CD4-positive, alpha-beta T cell treated with Interferon alpha-2 for 1 hour (primary cell): Measurements from ENCODE around the gene TUBB4A.

Source experiments
- DNase-seq, 2 donors: peaks; one replicate each; pipeline ENCODE4 v3.0.0-alpha.2; 2020 to 2022

The TUBB4A gene

DNA sequence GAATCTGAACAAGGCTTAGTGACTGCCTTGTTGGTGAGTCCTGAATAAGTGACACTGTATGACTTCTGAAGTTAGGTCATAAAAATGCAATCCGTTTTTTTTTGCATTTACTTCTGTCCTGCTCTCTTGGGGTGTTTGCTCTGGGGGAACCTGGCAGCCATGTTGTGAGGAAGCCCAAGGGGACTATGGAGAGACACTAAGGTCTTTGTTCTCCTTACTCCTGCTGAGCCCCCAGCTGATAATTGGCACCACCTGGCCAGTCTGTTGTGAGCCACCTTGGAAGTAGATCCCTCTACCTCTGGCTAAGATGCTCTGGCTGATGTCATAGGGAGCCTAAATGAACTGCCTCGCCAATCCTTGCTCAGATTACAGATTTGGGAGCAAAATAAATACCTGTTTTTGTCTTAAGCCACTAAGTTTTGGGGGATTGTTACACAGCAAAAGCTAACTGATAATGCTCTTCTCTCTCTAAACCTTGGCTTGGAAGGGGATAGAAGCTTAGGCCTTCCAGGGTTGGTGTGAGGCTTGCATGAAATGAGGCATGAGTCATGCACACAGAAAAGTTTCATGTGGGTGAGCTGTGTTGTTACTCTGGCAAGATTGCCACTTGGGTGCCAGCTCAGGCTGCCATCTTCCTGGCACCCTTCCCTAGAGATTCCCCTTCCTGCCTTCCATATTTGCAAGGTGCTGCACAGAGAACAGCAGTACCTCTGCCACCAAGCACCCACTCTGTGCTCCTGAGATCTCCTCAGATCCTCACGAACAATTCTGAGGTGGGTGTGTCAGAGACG is 10.1 kb downstream of the TUBB4A start:
- DNase-seq, result no peak

DNA sequence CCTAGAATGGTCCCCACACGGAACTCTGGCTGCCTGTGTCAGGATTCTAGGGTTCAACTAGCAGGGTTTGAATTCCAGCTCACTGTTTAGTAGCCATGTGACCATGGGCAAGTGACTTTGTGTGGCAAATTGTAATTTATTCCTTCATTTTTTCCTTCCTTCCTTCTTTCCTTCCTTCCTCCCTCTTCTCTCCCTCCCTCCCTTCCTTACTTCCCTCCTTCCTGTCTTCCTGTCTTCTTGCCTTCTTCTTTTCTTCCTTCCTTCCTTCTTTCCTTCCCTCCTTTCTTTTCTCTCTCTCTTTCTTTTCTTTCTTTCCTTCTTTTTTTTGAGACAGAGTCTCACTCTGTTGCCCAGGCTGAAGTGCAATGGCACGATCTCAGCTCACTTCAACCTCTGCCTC is 12.0 kb downstream of the TUBB4A start:
- DNase-seq, result no peak

- DNase-seq, result peak in 1 of 2 donors; percentile 41
Measured at GRCh38 chr19:6489278-6490061, 12.6 kb downstream of the TUBB4A start.

DNA sequence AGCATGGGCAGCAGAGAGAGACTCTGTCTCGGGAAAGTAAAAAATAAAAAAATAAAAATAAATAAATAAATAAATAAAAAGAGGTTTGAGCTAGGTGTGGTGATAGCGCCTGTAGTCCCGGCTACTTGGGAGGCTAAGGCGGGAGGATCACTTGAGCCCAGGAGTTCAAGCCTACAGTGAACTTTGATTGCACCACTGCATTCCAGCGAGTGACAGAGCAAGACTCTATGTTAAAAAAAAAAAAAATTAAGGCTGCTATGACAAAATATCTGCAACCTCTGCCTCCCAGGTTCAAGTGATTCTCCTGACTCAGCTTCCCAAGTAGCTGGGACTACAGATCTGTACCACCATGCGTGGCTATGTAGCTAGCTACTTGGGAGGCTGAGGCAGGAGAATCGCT is 17.3 kb downstream of the TUBB4A start:
- DNase-seq, result no peak

DNA sequence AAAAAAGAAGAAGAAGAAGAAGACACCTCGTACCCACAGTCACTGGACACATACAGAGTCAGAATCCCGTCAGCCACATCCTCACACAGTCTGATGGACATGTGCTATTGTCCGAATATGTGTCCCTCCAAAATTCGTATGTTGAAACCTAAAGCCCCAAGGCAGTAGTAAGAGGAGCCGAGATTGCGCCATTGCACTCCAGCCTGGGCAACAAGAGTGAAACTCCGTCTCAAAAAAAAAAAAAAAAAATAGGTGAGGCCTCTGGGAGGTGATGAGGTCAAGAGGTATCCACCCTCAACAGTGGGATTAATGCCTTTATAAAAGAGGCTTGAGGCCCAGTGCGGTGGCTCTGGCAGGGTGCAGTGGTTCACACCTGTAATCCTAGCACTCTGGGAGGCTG is 17.9 kb downstream of the TUBB4A start:
- no peak for DNase-seq

DNA sequence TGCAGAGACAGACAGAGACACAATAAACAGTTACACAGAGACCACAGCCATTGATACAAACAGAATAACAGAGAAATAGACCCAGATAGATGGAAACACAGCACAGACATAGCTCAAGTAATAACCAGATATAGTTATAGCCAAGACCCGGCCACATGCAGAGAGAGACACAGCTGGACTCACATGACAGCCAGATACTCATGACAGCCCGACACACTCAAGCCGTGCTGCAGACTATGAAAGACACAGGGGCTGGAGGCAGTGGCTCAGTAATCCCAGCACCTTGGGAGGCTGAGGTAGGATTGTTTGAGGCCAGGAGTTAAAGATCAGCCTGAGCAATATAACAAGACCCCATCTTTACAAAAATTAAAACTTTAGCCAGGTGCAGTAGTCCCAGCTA is 18.9 kb downstream of the TUBB4A start:
- no peak for DNase-seq

DNA sequence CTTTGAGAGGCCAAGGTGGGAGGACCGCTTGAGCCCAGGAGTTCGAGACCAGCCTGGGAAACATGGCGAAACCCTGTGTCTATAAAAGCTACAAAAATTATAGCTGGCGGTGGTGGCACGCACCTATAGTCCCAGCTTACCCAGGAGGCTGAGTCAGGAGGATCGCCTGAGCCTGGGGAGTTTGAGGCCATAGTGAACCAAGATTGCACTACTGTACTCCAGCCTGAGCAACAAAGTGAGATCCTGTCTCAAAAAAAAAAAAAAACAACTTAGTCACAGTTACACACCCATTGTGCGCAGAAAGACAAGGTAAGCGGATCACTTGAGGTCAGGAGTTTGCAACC is 19.8 kb downstream of the TUBB4A start:
- no peak for DNase-seq

DNA sequence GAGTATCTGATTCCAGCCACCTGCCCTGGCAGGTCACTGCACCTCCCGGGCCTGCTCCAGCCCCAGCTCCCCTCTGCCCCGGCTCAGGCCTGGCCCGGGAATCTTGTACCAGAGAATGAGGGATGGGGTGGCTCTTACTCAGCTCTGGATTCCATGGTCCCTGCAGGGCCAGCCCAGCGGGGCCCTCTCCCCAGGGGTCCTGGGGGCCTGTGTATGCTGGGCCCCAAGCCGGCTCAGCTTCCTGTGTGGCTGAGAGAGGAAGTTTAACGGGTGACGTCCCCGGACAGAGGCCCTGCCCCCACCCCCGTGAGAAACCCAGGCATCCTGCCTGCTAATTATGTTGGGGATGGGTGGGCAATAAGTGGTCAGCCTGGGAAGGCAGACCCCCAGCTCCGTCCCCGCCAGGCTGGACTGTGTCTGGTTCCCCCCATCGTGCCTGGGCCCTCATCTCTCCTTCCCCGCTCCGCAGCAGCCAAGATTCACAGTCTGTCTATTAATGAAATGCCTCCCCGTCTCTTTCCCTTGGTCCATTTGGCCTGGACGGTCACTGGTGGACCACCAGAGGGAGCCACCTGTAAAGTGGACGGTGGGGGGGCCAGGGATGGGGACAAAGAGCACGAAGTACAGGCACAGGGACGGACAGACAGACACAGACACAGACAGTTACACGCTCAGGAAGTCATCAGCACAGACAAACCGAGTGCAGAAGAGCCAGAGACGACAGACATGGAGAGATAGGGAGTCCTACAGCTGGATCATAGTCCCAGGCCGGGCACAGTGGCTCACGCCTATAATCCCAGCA is 20.4 kb downstream of the TUBB4A start, which contains the start of gene DENND1C:
TSS of gene DENND1C (minus strand) at position 247 of the 802 bp plus-strand sequence. CDS start at position 155, 92 bp downstream.
- DNase-seq, result peak; percentile 74 to 77

GRCh38 chr19:6480848-6481415 is 21.2 kb downstream of the TUBB4A start:
- peak in 1 of 2 donors; percentile 31 for DNase-seq

DNA sequence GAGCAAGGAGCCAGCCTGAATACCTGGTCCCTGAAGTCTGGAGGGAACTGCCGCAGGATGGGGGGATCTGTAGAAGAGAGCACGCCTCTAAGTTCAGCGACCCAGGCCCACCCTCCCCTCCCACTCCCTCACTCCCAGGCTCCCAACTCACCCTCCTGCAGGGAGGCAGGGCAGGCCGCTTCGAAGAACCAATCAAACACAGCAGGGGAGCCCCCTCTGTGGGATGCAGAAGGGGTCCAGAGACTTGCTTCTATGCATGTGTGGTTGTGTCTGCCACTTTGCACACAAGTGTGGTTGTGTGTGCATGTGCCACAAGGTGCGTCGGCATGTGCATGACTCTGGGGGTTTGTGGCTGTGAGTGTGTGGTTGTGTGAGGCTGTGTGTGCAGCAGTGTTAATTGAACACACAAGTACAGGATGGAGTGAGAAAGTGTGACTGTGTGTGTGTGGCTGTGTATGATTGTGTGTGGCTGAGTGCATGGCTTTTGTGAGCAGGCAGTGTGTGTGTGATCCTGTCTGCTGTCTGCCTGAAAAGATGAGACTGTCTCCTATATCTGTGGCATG is 22.2 kb downstream of the TUBB4A start:
- no peak for DNase-seq

- DNase-seq, result no peak
Measured at GRCh38 chr19:6478815-6479214, 23.3 kb downstream of the TUBB4A start.

GRCh38 chr19:6476896-6477431 is 25.1 kb downstream of the TUBB4A start:
- no peak for DNase-seq

DNA sequence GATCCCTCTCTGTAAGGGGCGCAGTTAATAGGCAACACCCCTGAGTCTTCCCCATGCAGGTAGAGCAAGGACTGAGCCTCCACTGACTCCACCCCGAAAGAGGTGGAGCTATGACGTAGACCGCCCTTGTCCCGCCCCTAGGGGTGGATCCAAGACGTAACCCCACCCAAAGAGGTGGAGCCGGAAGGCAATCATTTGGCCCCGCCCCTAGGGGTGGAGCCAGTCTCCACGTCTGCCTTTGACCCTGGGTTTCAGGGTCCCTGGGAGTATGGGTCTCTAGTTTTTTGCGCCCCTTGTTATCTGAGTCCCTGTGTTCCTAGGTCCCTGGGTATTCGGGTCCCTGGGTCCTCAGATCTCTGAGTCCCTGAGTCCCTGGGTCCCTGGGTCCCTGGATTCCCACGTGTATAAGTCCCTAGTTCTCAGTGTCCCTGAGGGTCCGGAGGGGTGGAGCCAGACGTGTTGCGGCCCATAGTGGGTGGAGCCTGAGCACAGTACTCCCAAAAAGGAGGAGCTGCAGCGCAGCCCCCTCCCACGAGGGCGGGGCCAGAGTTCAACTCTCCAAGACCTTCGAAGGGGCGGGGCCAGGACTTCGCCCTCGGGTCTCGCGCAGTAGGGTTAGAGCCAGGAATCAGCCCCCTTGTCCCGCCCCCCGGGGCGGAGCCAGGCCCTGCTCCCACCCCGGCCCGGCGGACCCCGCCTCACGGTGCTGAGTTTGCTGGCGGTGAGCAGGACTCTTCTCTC is 25.8 kb downstream of the TUBB4A start:
- peak; percentile 54 to 73 for DNase-seq

GRCh38 chr19:6475321-6476108 is 26.6 kb downstream of the TUBB4A start:
- no peak for DNase-seq

DNA sequence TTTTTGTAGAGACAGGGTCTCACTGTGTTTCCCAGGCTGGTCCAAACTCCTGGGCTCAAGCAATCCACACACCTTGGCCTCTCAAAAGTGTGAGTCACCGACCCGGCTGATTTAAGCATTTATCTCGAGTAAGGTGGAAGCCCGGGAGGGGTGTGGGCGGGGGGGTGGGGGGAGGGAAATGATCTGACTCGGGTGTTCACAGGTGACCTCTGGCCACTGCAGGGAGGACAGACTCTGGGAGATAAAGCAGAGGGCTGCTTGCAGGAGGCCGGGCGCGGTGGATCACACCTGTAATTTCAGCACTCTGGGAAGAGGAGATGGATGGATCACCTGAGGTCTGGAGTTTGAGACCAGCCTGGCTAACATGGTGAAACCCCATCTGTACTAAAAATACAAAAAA is 28.5 kb downstream of the TUBB4A start:
- no peak for DNase-seq

DNA sequence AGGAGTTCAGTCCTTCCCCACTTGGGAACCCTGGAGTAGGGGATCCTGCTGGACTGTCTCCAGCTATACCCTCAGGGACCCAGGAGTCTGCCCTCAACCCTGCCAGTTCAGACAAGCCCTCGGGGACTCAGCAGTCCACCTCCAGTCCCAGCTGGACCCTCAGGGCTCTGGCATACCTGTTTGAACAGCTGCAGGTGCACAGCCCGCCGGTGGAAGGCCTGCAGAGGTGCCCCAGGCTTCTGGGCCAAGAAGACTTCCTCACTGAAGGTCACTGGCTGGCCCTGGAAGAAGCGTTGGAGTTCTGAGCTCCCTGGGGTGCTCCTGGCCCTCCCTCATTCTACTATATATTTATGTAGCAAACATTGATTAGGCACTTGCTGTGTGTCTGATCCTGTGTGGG is 29.4 kb downstream of the TUBB4A start:
- DNase-seq, result no peak

- no peak for DNase-seq
Measured at GRCh38 chr19:6471076-6471475, 31.0 kb downstream of the TUBB4A start.

GRCh38 chr19:6470173-6470572 is 31.9 kb downstream of the TUBB4A start:
- no peak for DNase-seq

- no peak for DNase-seq
Measured at GRCh38 chr19:6467384-6467783, 34.7 kb downstream of the TUBB4A start.

DNA sequence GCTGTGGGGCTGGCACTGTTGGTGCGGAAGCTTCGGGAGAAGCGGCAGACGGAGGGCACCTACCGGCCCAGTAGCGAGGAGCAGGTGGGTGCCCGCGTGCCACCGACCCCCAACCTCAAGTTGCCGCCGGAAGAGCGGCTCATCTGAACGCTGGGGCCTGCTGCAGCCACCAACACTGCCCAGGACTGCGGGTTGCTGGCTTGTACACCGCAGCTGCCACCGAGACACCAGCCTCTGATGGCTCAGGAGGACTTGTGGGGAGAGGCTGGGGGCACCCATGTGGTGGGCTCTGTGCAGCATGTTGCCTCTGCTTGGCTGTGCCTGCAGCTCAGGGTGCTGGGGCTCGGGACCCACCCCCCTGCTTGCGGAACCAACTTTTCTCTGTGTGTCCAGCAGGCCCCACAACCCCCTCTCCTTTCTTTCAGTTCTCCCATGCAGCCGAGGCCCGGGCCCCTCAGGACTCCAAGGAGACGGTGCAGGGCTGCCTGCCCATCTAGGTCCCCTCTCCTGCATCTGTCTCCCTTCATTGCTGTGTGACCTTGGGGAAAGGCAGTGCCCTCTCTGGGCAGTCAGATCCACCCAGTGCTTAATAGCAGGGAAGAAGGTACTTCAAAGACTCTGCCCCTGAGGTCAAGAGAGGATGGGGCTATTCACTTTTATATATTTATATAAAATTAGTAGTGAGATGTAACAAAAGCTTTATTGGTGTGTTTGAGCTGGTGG is 35.4 kb downstream of the TUBB4A start:
- no peak for DNase-seq
